ENCODE results near the gene ULK3.

DNA sequence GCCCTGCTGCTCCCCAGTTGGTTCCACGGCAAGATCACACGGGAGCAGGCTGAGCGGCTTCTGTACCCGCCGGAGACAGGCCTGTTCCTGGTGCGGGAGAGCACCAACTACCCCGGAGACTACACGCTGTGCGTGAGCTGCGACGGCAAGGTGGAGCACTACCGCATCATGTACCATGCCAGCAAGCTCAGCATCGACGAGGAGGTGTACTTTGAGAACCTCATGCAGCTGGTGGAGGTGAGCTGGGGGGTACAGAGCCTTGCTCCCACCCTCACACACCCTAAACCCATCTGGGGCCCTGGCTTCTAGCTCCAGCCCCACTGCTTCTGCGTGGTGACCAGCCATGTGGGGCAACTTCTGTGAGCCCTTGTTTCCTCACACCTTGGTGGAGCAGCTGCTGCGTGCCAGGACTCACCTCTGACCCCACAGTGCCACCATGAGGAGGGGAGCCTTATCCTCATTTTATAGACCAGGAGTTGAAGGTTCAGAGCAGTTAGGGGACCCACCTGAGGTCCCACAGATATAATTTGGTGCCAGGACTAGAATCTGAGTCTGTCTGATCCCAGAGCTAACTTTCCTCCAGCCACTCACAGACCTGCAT lies 43.6 kb downstream of the ULK3 start:
- no peak for TF ChIP-seq ZFX (IDR thresholded peaks at IDR 0.05)
- TF ChIP-seq, protein P1, sequence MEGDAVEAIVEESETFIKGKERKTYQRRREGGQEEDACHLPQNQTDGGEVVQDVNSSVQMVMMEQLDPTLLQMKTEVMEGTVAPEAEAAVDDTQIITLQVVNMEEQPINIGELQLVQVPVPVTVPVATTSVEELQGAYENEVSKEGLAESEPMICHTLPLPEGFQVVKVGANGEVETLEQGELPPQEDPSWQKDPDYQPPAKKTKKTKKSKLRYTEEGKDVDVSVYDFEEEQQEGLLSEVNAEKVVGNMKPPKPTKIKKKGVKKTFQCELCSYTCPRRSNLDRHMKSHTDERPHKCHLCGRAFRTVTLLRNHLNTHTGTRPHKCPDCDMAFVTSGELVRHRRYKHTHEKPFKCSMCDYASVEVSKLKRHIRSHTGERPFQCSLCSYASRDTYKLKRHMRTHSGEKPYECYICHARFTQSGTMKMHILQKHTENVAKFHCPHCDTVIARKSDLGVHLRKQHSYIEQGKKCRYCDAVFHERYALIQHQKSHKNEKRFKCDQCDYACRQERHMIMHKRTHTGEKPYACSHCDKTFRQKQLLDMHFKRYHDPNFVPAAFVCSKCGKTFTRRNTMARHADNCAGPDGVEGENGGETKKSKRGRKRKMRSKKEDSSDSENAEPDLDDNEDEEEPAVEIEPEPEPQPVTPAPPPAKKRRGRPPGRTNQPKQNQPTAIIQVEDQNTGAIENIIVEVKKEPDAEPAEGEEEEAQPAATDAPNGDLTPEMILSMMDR (IDR thresholded peaks at IDR 0.05 in 2 of 3, conservative IDR thresholded peaks at IDR 0.05 in 1 of 3; ENCODE audit: borderline replicate concordance in 1 of 3, insufficient read depth in 1 of 3, low read depth in 2 of 3, low read length in 2 of 3), result no peak
- TF ChIP-seq YY1 (IDR thresholded peaks at IDR 0.05; ENCODE audit: extremely low read depth, insufficient replicate concordance, low read depth, low read length), result no peak
- TF ChIP-seq CEBPB (IDR thresholded peaks at IDR 0.05; ENCODE audit: low read depth), result no peak
